WTC11 (cell line): Measurements from ENCODE around the gene CLCA2. TPM values are rescaled to one million over a fixed set of nuclear protein-coding genes. Genes with fewer than 3 reads are reported as not detected.

Experiments used
- ATAC-seq: fragments of 200-7000 bp; cut with Tn5 transposase; 2 replicates; pipeline ENCODE4 v1.10.0; 2021; ENCODE audit warnings: mild to moderate bottlenecking, moderate library complexity
- CTCF ChIA-PET: fragments of 300-600 bp; sonication (Branson Sonifier 250); formaldehyde crosslinking; loops from one replicate; lab custom pipeline; 2021; ENCODE audit warnings: antibody characterized with exemption; lab: Charles Lee
- POLR2A ChIA-PET: fragments of 350-600 bp; sonication (Branson Sonifier 250); formaldehyde crosslinking; loops from one replicate; lab custom pipeline; 2021; ENCODE audit warnings: antibody characterized with exemption; lab: Charles Lee
- DNase-seq: peaks from one replicate; pipeline ENCODE4 v3.0.0; 2021; ENCODE audit warnings: low spot score
- H3K27ac Mint-ChIP-seq: 2 replicates; pipeline ENCODE4 v1.8.0; 2021; ENCODE audit warnings: mixed read lengths
- H3K27me3 Mint-ChIP-seq: 2 replicates; pipeline ENCODE4 v1.8.0; 2021; ENCODE audit warnings: low read depth, mild to moderate bottlenecking, moderate library complexity, mixed read lengths
- H3K36me3 Mint-ChIP-seq: 2 replicates; pipeline ENCODE4 v1.8.0; 2021; ENCODE audit warnings: mixed read lengths
- H3K4me1 Mint-ChIP-seq: 2 replicates; pipeline ENCODE4 v1.8.0; 2022; ENCODE audit warnings: mixed read lengths
- H3K4me3 Mint-ChIP-seq: 2 replicates; pipeline ENCODE4 v1.8.0; 2021; ENCODE audit warnings: mild to moderate bottlenecking, moderate library complexity, mixed read lengths
- H3K9me3 Mint-ChIP-seq: 2 replicates; pipeline ENCODE4 v1.8.0; 2021; ENCODE audit warnings: mixed read lengths
- AFF4 ChIP-seq: sonication (generic); formaldehyde crosslinking; IDR thresholded peaks from 2 replicates; pipeline ENCODE4 v1.8.1; 2023; ENCODE audit warnings: mild to moderate bottlenecking, missing genetic modification reagents, borderline replicate concordance
- ARID4B ChIP-seq: sonication (generic); formaldehyde crosslinking; IDR thresholded peaks from 2 replicates; pipeline ENCODE4 v1.8.0; 2023; ENCODE audit warnings: missing genetic modification reagents, mild to moderate bottlenecking, borderline replicate concordance
- GABPB1 ChIP-seq: sonication (generic); formaldehyde crosslinking; IDR thresholded peaks from 2 replicates; pipeline ENCODE4 v1.8.1; 2023; ENCODE audit warnings: mild to moderate bottlenecking, missing genetic modification reagents
- JUN ChIP-seq: sonication (generic); formaldehyde crosslinking; IDR thresholded peaks from 2 replicates; pipeline ENCODE4 v1.8.0; 2023; ENCODE audit warnings: mild to moderate bottlenecking, missing genetic modification reagents
- KAT7 ChIP-seq: sonication (generic); formaldehyde crosslinking; IDR thresholded peaks from 2 replicates; pipeline ENCODE4 v1.8.1; 2023; ENCODE audit warnings: missing genetic modification reagents, mild to moderate bottlenecking, borderline replicate concordance
- NFATC4 ChIP-seq: fragments of 250-450 bp; sonication (Bioruptor Pico); IDR thresholded peaks from 2 replicates; pipeline ENCODE4 v1.9.0; 2021; ENCODE audit warnings: mild to moderate bottlenecking
- NFYB ChIP-seq: sonication (generic); formaldehyde crosslinking; conservative IDR thresholded peaks from 2 replicates; pipeline ENCODE4 v1.8.0; 2022; ENCODE audit warnings: low read depth, missing genetic modification reagents
- SP1 ChIP-seq: sonication (generic); formaldehyde crosslinking; conservative IDR thresholded peaks from 2 replicates; pipeline ENCODE4 v1.8.1; 2022; ENCODE audit warnings: missing genetic modification reagents
- ZNF232 ChIP-seq: sonication (generic); formaldehyde crosslinking; IDR thresholded peaks from 2 replicates; pipeline ENCODE4 v1.8.0; 2022; ENCODE audit warnings: mild to moderate bottlenecking, missing genetic modification reagents
- ZNF512 ChIP-seq: sonication (generic); formaldehyde crosslinking; IDR thresholded peaks from 2 replicates; pipeline ENCODE4 v1.8.1; 2022; ENCODE audit warnings: missing genetic modification reagents, borderline replicate concordance
- ZNF671 ChIP-seq: fragments of 250-450 bp; sonication (Bioruptor Pico); IDR thresholded peaks from 2 replicates; pipeline ENCODE4 v1.8.0; 2021; ENCODE audit warnings: mild to moderate bottlenecking
- total RNA-seq: library from RNA; stranded (reverse); gene quantifications from 3 replicates; pipeline ENCODE4 v1.2.3, GENCODE V29; 2021
- TF ChIP-seq, protein P1 (sequence below): fragments of 250-450 bp; sonication (Bioruptor Pico); IDR thresholded peaks from 2 replicates; pipeline ENCODE4 v1.9.0; 2021; ENCODE audit warnings: moderate library complexity, mild to moderate bottlenecking, inconsistent platforms, borderline replicate concordance
- TF ChIP-seq, protein P2 (sequence below): fragments of 250-450 bp; sonication (Bioruptor Pico); IDR thresholded peaks from 2 replicates; pipeline ENCODE4 v1.9.0; 2021; ENCODE audit warnings: mild to moderate bottlenecking
- TF ChIP-seq, protein P3 (sequence below): sonication (generic); formaldehyde crosslinking; IDR thresholded peaks from 2 replicates; pipeline ENCODE4 v1.8.0; 2022; ENCODE audit warnings: mild to moderate bottlenecking, missing genetic modification reagents
- TF ChIP-seq, protein P4 (sequence below): sonication (generic); formaldehyde crosslinking; conservative IDR thresholded peaks from 2 replicates; pipeline ENCODE4 v1.8.1; 2023; ENCODE audit warnings: mild to moderate bottlenecking, low read depth, missing genetic modification reagents, moderate library complexity
- TF ChIP-seq, protein P5 (sequence below): fragments of 250-450 bp; sonication (Bioruptor Pico); conservative IDR thresholded peaks from 2 replicates; pipeline ENCODE4 v1.9.0; 2021; ENCODE audit warnings: mild to moderate bottlenecking

Gene CLCA2
- total RNA-seq, 1 experiment from 2014 or later = 0.07 TPM

GRCh38 chr1:86504895-86505563, 81.1 kb downstream of the CLCA2 start (continued):
- TF ChIP-seq GABPB1 (CRISPR knock-in tag) = no peak
- TF ChIP-seq, protein P1, sequence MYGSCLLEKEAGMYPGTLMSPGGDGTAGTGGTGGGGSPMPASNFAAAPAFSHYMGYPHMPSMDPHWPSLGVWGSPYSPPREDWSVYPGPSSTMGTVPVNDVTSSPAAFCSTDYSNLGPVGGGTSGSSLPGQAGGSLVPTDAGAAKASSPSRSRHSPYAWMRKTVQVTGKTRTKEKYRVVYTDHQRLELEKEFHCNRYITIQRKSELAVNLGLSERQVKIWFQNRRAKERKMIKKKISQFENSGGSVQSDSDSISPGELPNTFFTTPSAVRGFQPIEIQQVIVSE (CRISPR knock-in tag) = no peak
- no peak for TF ChIP-seq AFF4
- TF ChIP-seq, protein P2, sequence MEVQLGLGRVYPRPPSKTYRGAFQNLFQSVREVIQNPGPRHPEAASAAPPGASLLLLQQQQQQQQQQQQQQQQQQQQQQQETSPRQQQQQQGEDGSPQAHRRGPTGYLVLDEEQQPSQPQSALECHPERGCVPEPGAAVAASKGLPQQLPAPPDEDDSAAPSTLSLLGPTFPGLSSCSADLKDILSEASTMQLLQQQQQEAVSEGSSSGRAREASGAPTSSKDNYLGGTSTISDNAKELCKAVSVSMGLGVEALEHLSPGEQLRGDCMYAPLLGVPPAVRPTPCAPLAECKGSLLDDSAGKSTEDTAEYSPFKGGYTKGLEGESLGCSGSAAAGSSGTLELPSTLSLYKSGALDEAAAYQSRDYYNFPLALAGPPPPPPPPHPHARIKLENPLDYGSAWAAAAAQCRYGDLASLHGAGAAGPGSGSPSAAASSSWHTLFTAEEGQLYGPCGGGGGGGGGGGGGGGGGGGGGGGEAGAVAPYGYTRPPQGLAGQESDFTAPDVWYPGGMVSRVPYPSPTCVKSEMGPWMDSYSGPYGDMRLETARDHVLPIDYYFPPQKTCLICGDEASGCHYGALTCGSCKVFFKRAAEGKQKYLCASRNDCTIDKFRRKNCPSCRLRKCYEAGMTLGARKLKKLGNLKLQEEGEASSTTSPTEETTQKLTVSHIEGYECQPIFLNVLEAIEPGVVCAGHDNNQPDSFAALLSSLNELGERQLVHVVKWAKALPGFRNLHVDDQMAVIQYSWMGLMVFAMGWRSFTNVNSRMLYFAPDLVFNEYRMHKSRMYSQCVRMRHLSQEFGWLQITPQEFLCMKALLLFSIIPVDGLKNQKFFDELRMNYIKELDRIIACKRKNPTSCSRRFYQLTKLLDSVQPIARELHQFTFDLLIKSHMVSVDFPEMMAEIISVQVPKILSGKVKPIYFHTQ (CRISPR knock-in tag) = no peak
- TF ChIP-seq, all 79 proteins: peak for 0

GRCh38 chr1:86505564-86505902, 81.6 kb downstream of the CLCA2 start:
- DNase-seq (no peak), ATAC-seq (no peak)
- ChIA-PET POLR2A (no interaction called here), CTCF (interaction anchor here (1.2 to 1.4 kb wide), 3 partner anchors 109 to 200 kb away, joined by 4 to 7 read pairs (median 4); partner anchors contain the start of genes ODF2L and SH3GLB1)
- peaks cover 46% of the 10 kb centered on the region for H3K4me1 Mint-ChIP-seq
- no peak overlapping the region for H3K27ac Mint-ChIP-seq
- H3K27me3 Mint-ChIP-seq = no peaks in the 10 kb centered on the region; the same call in 1 of the 2 replicates
- H3K9me3 Mint-ChIP-seq = 0 out of 2 replicates have a peak, but pooled peaks cover 13% of the 10 kb centered on the region
- H3K4me3 Mint-ChIP-seq = no peak overlapping the region
- no peaks in the 10 kb centered on the region for H3K36me3 Mint-ChIP-seq
- no peak for TF ChIP-seq JUN
- TF ChIP-seq KAT7 (CRISPR knock-in tag) = no peak
- no peak for TF ChIP-seq ARID4B (CRISPR knock-in tag)
- TF ChIP-seq NFYB (CRISPR knock-in tag) = no peak
- no peak for TF ChIP-seq SP1 (CRISPR knock-in tag)
- no peak for TF ChIP-seq ZNF512
- no peak for TF ChIP-seq ZNF671 (CRISPR knock-in tag)
- TF ChIP-seq, protein P3, sequence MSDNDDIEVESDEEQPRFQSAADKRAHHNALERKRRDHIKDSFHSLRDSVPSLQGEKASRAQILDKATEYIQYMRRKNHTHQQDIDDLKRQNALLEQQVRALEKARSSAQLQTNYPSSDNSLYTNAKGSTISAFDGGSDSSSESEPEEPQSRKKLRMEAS (CRISPR knock-in tag) = no peak
- TF ChIP-seq ZNF232 (CRISPR knock-in tag) = no peak
- TF ChIP-seq, protein P4, sequence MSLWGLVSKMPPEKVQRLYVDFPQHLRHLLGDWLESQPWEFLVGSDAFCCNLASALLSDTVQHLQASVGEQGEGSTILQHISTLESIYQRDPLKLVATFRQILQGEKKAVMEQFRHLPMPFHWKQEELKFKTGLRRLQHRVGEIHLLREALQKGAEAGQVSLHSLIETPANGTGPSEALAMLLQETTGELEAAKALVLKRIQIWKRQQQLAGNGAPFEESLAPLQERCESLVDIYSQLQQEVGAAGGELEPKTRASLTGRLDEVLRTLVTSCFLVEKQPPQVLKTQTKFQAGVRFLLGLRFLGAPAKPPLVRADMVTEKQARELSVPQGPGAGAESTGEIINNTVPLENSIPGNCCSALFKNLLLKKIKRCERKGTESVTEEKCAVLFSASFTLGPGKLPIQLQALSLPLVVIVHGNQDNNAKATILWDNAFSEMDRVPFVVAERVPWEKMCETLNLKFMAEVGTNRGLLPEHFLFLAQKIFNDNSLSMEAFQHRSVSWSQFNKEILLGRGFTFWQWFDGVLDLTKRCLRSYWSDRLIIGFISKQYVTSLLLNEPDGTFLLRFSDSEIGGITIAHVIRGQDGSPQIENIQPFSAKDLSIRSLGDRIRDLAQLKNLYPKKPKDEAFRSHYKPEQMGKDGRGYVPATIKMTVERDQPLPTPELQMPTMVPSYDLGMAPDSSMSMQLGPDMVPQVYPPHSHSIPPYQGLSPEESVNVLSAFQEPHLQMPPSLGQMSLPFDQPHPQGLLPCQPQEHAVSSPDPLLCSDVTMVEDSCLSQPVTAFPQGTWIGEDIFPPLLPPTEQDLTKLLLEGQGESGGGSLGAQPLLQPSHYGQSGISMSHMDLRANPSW (CRISPR knock-in tag) = no peak
- TF ChIP-seq, protein P5, sequence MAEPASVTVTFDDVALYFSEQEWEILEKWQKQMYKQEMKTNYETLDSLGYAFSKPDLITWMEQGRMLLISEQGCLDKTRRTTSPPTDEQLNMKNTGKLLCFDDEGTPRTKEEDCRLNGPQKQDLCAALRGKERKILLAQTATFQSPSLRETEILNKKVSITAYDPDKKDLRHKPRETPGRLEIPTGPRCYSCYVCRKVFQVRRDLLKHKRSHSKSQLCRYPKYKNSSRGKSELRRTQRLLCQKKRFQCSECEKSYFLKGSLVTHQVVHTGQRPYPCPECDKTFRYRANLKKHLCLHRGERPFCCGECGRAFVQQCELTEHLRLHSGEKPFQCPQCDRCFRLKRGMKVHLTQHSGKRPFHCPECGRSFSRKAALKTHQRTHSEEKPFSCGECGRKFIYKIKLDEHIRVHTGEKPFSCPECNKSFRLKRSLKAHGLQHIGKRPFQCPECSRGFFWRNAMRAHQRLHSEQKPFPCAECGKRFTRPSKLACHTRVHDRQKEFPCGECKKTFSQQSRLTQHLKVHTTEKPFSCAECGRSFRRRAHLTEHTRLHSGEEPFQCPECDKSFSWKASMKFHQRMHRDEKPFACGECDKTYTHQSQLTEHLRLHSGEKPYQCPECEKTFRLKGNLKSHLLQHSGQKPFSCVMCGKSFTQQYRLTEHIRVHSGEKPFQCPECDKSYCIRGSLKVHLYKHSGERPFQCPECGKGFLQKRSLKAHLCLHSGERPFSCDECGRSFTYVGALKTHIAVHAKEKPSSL (CRISPR knock-in tag) = no peak
- TF ChIP-seq NFATC4 (CRISPR knock-in tag) = no peak
